SU-DHL-6 (cell line): ENCODE measurements around the gene INPP5E.

ENCODE experiments used
- EZH2phosphoT487 ChIP-seq: fragments of 200-600 bp; sonication (generic), shearing (Covaris generic); conservative IDR thresholded peaks from 2 replicates; pipeline ENCODE4 v1.6.1; 2018; ENCODE audit warnings: mild to moderate bottlenecking, antibody characterized with exemption, low read length, moderate library complexity, mixed read lengths
- TF ChIP-seq, protein P1 (sequence below): fragments of 200-600 bp; sonication (generic); IDR thresholded peaks from one replicate; pipeline ENCODE4 v1.5.1; 2017; ENCODE audit warnings: antibody characterized with exemption, mild to moderate bottlenecking, low read length, moderate library complexity; ENCODE audit not compliant: insufficient read depth, poor library complexity, severe bottlenecking

DNA sequence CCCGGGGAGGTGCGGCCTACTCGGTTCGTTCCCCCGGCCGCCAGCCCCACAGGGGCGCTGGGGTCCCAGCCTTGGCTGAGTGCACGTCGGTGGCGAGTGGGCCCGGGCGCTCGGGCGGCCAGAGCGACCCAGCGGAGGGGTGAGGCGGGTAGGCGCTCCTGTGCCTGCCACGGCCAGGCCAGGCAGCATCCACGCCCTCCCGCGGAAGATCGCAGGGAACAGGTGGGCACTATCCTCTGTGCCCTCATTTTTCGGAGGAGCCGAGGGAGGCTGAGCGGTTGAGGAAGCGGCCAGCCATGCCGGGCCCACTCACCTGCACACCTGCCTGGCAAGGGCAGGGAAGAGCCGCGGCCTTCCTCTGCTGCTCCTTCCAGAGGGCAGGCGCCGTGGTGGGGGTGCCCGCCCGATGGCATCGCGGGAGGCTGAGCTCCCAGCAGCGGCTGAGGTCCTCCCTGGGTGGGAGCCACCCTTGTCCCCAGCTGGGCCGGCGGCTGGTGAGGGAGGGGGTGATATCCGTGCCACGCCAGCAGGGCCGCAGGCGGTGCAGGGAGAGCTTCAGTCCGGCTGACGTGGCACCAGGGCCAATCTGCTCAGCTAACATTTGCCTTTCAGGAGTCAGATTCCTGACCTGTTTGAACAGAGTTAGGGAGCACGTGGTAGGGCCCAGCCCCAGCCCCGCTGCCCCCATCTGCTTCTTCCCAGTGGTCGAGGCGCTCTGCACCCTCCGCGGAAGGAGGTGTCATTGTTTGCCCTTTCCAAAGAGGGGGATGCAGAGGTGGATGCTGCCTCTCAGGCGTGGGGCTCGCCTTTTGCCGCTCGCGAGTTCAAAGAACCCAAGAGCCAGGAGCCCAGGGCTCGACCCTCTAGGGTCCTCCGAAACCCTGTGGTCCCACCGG is 44.8 kb upstream of the INPP5E start:
- TF ChIP-seq, protein P1, sequence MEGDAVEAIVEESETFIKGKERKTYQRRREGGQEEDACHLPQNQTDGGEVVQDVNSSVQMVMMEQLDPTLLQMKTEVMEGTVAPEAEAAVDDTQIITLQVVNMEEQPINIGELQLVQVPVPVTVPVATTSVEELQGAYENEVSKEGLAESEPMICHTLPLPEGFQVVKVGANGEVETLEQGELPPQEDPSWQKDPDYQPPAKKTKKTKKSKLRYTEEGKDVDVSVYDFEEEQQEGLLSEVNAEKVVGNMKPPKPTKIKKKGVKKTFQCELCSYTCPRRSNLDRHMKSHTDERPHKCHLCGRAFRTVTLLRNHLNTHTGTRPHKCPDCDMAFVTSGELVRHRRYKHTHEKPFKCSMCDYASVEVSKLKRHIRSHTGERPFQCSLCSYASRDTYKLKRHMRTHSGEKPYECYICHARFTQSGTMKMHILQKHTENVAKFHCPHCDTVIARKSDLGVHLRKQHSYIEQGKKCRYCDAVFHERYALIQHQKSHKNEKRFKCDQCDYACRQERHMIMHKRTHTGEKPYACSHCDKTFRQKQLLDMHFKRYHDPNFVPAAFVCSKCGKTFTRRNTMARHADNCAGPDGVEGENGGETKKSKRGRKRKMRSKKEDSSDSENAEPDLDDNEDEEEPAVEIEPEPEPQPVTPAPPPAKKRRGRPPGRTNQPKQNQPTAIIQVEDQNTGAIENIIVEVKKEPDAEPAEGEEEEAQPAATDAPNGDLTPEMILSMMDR = no peak
- TF ChIP-seq EZH2phosphoT487 = no peak
